GM23248 (cell line): Measurements from ENCODE around the gene RAB44.

Source experiments
- EZH2 ChIP-seq: fragments of 200-600 bp; sonication (generic); IDR thresholded peaks from 2 replicates; pipeline ENCODE4 v1.6.1; 2018; ENCODE audit warnings: antibody characterized with exemption, mild to moderate bottlenecking; ENCODE audit not compliant: insufficient read depth, poor library complexity, severe bottlenecking
- EZH2phosphoT487 ChIP-seq: fragments of 200-600 bp; sonication (generic); IDR thresholded peaks from 2 replicates; pipeline ENCODE4 v1.6.1; 2018; ENCODE audit warnings: antibody characterized with exemption, moderate library complexity, mild to moderate bottlenecking, low read depth; ENCODE audit not compliant: insufficient read depth

GRCh38 chr6:36692861-36693702, 4.5 kb upstream of the RAB44 start:
- TF ChIP-seq EZH2: no peak
- no peak for TF ChIP-seq EZH2phosphoT487
